HG03565 (cell line): ENCODE measurements around the gene TMEM212.

ENCODE experiments used
- ATAC-seq: cut with Tn5 transposase; IDR thresholded peaks from one replicate; pipeline ENCODE4 v1.9.1; 2021; ENCODE audit warnings: mild to moderate bottlenecking, moderate library complexity; ENCODE audit not compliant: unreplicated experiment

The TMEM212 gene

DNA sequence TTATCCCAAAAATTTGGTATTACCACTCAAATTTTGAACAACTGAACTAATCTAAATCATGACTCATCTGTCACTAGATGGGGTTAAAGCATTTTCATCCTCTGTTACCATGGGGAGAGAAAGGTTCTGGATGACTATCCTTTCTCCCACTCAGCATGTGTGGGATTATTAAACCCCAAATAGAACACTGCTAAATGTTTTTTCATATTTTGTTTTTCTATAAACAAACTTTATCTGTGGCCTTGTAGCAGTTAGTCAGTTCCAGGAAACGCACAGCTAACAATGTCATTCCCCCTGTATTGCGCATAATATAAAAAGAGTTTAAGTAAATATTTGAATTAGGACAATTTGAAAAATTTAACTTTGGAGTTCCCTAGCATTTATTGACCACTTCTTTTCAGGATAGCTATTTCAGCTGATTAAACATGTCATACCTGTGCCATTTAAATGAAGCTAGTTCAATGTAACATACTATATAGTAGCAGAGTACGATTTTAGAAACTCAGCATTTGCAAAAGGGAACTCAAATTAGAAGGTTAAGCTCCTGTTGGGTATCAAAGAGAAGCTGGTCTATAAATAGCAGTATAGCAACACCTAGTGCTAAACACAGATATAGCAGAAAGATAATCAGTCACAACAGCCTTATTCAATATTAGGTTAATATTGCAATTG is 9.2 kb upstream of the TMEM212 start:
- no peak for ATAC-seq

GRCh38 chr3:171834461-171834801 is 8.7 kb upstream of the TMEM212 start:
- ATAC-seq = no peak

DNA sequence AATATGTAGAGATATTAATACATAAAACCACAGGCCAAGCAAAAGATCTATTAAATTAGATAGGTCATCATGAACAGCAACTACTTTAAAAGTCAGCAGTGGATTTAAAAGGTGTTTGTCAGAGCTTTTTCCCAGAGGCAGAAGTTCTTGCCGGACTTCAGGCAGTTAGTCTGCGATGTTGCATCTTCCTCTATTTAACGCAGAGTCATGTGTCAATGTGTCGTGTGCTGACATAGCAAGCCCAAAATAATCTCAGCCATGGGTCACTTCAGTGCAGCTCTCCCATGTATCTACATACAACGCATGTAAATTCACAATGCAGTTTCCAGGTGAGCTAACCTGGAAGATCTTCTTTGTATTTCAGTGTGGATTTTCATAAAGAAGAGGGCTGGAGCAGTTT is 8.0 kb upstream of the TMEM212 start:
- no peak for ATAC-seq

DNA sequence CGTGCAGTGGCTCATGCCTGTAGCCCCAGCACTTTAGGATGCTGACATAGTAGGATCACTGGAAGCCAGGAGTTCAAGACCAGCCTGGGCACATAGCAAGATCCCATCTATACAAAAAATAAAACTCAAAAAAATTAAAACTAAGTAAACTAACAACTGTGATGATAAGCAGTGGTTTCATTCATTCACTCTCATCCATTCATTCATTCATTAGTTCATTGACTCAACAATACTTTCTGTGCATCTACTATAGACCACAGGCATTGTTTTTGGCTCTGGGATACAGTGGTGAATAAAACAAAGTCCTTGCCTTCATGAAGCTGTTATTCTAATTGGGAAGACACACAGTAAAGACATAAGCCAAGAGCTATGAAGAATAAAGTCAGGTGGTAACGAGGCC is 7.5 kb upstream of the TMEM212 start:
- no peak for ATAC-seq

DNA sequence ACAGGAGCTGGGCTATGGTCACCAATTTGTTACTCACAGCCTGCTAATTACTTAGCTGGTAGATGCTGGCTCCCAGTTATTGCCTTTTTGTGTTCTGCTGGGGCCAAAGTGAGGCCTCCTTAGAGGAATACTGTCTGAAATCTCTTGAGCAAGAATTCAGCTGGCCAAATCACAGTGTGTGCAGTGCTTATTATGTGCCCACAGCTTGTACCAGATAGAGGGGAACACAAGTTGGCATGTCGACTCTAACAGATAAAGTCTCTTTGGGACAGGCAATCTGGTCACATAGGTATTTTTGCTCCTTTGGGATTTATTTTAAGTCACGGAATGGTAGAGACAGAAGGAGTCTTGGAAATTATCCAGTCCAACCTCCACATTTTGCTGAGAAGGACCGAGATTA is 6.3 kb upstream of the TMEM212 start:
- ATAC-seq = no peak

DNA sequence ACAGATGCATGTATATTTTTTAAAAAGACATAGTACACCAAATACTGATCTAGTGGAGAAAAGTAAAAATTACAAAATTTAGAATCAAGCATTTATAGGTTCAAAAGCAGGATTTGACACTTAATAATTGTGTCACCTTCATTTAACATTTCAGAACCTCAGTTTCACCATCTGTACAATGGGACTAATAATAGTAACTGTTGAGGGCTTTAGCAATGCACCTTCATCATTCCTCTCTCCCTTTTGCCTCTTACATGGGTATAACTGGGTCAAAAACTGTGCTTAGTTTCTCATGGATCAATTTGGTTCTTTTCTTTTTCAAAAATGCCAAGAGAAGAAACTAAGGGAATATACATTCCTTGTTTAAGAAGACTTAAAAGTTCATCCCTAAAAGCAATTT is 5.5 kb upstream of the TMEM212 start:
- no peak for ATAC-seq

DNA sequence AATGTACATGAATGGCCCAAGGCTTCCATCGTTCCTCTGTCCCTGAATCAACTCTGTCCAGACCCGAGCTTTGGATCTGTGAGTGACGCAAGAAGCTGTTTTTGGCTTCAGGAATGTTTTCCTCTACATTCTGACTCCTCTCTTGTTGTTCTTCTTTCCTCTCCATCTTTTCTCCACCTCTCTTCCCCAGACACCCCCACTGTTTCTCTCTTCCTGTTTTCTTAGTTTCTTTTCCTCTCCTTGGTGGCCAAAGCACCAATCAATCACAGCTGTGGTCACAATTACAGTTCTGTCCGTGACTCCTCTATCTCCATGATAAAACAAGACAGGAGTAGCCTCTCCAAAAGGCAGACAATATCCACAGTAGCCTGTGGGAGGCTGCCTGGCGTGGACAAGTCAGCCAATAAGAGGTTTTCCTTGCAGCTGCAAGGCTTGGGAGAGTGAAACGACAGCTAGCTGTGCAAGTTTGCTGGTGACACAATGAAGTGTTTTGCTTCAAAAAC is 4.9 kb upstream of the TMEM212 start:
- no peak for ATAC-seq

GRCh38 chr3:171839270-171839669 is 3.9 kb upstream of the TMEM212 start:
- no peak for ATAC-seq

DNA sequence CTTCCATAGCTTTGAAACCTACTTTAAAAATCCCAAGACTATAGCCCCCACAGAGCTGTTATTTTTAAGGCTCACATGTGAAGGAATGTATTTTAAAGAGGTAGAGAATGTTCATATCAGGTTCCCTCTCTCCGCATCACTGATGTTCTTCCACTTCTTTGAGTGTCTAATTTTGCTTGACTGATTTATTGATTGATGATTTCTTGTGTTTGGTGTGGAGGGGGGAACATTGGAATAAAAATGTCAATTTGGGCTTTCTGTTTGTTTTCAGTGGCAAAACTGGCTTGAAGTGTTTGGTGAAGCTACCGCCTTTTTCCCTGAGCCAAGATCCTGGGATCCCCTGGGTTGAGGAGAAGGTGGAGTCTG is 2.7 kb upstream of the TMEM212 start:
- no peak for ATAC-seq

DNA sequence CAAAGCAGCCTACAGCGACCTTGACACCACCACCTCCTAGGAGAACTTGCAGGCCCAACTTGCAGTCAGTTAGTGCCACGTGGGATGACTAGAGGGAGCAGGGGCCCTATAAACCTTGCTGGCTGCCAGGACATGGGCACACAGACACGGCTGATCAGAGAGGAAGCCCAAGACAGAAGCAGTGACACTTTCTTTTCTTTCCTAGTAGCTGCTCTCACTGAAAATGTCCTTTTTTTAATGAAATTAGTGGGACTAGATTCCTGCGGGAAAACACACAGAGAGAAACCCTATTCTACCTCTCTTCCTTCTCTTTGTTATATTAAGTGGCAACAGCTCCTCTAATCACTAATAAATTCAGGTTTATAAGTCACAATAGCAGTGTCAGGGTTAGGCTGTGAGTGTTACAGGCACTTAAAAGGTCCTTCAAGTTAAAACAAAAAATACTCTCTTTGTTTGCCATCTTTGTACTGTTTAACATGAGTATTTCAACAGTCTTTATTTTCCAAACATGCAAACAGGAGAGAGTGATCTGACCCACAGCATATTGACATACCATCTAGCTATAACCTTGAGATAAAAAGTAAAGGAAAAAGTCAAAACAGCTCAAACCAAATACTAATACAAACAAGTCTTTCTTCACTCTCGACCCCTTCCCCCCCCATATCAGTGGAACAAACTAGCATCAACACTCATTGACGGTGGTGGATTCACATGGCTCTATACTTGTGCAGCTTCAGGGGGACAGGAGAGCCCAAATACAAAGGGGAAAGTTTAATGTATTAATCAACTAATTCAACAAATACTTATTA is 2.1 kb upstream of the TMEM212 start:
- no peak for ATAC-seq

- ATAC-seq = no peak
Measured at GRCh38 chr3:171841620-171842000, 1.5 kb upstream of the TMEM212 start.

DNA sequence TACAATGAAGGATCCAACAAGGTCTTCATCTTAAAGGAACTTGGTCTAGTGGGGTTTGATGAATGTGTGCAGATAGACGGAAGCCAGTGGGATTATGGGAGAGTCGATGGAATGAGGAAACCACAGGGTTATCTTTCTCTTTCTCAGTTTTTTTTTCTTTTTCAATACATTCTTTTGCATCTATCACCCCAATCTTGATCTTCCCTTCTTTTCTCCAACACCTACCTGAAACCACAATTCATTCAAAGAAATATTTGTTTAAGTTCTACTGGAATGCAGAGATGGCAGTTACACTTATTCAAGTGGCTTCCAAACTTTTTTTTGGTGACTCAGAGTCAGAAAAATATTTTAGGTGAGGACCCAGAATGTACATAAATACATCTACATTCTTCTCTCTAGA is 1.7 kb downstream of the TMEM212 start:
- no peak for ATAC-seq

DNA sequence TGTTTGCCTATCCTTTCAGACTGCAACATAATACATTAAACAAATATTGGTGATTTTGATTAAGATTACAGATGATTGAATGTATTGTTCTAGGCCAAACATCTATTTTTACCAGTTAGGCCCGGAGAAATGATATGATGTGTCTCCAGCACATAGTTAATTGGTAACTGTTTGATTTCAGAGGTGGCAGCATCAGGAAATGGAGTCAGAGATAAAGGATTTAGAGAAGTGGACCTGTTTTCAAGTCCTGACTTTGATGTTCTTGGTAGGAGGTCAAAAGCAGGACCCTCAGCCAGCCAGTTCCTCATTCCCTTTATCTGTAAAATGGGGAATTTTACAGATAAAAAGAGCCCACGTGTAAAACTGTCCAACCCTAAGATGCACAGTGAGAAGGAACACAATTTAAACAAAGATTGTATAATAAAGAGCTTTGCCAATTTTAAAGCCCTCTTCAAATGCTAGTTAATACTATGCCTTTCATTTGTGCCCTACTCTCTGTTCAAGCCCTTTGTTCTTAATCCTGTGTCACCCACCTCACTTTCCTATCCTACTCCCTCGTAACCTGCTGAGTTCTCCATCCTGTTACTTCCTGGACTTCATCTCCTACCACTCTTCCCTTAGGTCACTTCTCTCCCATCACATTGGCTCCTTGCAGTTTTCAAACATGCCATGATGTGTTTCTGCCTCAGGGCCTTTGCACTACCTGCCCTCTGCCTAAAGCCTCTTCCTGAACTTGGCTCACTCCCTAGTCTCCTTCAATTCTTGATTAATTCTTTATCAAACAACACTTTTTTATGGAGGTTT is 2.5 kb downstream of the TMEM212 start:
- no peak for ATAC-seq

GRCh38 chr3:171846597-171846996 is 3.4 kb downstream of the TMEM212 start:
- peak; percentile 99 for ATAC-seq

- ATAC-seq = no peak
Measured at GRCh38 chr3:171847133-171847532, 4.0 kb downstream of the TMEM212 start.

DNA sequence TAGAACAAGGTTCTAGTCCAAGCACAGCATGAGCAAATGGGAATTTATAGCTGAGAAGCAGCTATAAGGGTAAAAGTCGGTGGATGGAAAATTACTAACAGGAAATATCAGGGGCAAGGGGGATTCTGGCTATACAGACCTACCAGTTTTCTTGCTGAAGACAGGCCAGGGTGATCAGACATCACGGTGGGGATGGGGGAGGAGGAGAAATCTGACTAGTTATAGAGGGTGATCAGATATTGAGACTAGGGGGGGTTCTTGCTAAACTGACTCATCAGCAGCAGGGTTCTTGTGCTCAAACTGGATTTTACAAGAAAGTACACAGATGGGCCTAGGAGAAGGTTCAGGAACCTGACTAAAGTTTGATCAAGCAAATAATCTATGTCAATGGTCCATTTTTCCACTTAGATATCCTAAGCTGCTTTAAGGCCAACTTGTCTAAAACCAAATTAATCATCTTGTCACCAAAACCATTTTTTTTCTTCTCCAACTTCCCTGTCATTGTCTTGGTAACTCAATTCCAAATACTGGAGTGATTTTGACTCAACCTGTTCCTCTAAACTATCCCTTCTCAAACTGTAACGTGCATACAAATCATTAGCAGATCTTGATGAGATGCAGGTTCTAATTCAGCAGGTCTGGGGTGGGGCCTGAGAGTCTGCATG is 4.6 kb downstream of the TMEM212 start:
- no peak for ATAC-seq

- no peak for ATAC-seq
Measured at GRCh38 chr3:171849617-171850319, 6.6 kb downstream of the TMEM212 start.

- ATAC-seq = no peak
Measured at GRCh38 chr3:171850320-171850959, 7.3 kb downstream of the TMEM212 start.

DNA sequence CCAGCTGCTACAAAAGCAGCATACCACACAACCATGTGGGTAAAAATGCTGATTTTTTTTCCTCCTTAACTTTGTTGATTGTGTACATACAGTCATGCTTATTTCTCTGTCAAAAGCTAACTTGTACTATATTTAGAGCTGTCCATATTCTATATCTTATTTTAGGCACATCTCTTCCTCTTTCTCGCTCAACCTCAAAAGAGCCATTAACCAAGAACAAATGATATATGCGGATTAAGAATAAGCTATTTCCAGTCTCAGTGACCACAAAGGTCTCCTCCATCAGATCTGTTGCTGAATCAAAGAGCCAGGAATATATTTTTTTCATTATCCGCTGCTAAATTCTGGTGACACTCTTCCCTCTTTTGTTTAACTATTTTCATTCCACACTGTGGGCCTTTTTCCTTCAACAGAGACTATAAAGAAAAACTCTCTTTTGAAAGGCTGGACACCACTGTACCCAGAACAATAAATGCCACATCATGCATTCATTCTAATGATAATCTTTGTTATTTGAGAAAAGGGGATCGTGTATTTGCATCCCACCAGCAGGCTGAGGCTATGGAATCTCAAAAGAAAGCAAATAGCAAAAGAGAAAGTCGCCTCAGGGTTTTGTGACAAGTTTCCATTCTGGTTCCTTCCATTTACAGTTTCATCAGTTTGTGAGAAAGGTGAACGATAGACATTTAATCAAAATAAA is 8.0 kb downstream of the TMEM212 start:
- ATAC-seq = no peak

DNA sequence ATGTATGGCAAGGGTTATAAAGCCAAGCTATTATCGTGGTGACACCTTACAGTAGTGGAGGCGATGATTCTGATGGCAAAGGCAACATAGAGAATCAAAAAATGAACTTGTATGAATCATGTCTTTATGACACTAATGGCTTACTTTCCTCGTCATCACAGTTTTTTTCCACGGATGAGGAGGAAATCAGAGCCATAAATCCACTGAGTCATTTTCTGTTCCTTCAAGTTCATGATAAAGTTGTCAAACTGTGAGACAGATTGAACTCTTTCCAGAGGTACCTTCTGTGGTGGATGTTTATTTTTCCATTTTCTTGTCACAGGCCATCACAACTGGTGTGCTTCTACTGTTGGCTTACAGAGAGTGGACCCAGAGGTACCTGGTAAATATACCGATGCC is 8.5 kb downstream of the TMEM212 start:
- no peak for ATAC-seq
